AG09319 (cell line): ENCODE results near the gene GABRP.

Source experiments
- DNase-seq: peaks from one replicate; pipeline ENCODE4 v3.0.0-alpha.2; 2010; ENCODE audit warnings: low read depth; ENCODE audit errors: extremely low read depth
- CTCF ChIP-seq: IDR thresholded peaks from 2 replicates; pipeline ENCODE4 v1.5.1; 2011; ENCODE audit warnings: low read depth, mild to moderate bottlenecking, inconsistent platforms, low read length, moderate library complexity

The GABRP gene

DNA sequence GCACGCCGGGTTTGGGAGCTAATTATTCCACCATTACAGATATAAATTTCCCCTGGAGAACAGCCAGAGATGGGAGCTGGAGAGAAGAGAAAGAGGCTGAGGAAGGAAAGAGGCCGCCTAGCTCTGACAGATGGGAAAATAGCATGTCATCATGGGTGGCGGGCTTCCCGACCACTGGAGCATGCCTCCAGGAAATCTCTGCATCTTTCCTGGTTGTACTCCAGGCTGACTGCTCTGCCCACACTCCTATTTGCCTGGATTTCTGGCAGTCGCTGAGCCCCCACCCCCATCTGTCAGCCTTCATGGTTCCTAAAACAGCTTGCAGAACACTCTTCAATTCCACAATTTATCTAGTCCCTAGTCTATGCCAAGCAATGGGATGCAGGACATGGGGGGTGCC is 14.3 kb upstream of the GABRP start:
- no peak for DNase-seq
- no peak for TF ChIP-seq CTCF

DNA sequence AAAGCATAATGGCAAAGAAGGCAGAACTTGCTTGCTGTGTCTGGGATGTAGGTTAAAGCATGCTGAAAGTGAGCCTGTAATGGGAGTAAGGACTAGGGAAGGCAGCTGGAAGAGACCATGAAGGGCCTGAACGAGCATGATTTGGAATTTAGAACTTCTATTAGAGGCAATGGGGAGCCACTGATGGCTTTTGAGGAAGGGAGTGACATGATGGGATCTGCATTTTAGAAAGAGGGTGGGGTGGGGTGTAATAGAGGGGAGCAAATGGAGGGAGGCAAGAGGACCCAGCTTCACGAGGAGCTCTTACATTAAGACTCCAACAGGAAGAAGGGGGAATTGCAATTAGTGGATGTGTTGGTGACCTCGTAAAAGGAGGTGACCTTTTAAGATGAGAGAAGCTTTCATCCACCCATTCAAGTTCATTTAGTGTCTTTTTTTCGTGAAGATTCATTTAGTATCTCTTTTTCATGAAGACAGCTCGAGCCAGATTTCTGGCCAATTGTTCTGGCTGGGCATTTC is 13.6 kb upstream of the GABRP start:
- TF ChIP-seq CTCF = no peak
- DNase-seq = no peak

- no peak for DNase-seq
- TF ChIP-seq CTCF = no peak
Measured at GRCh38 chr5:170771496-170771895, 12.0 kb upstream of the GABRP start.

- no peak for DNase-seq
- TF ChIP-seq CTCF = no peak
Measured at GRCh38 chr5:170773024-170773985, 10.2 kb upstream of the GABRP start.

DNA sequence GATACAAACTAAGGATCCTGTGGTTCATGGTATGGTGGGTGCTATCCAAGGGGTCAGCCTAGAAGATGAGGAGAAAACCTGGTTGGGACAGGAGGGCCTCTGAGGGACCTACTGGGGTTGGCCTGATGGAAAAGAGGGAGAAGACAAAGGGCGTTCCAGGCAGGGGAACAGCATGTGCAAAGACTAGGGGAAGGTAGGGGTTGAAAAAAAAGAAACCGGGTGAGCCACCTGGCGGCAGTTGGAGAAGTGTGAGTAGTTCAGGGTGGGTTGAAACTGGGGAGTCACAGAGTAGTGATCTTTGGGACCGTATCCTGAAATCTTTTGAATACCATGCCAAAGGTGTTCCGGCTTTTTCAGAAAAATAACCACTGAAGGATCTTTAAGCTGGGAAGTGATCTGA is 8.7 kb upstream of the GABRP start:
- DNase-seq = no peak
- no peak for TF ChIP-seq CTCF

DNA sequence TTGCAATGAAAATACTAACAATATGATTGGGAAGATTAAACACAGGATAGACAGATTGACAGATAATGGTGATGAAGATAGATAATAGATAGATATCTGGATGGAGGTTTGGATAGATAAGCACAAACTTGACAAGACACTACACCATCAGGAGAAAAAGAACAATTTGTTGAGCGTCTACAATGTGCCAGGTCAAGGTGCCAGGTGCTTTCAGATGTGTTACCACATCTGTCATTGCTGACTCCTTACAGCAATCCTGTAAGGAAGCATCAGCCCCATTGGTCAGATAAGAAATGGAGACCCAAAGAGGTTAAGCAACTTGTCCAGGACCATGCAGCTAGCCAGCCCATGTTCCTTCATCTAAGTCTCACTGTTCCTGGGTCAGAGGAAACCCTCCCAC is 1.6 kb upstream of the GABRP start:
- DNase-seq = no peak
- no peak for TF ChIP-seq CTCF

DNA sequence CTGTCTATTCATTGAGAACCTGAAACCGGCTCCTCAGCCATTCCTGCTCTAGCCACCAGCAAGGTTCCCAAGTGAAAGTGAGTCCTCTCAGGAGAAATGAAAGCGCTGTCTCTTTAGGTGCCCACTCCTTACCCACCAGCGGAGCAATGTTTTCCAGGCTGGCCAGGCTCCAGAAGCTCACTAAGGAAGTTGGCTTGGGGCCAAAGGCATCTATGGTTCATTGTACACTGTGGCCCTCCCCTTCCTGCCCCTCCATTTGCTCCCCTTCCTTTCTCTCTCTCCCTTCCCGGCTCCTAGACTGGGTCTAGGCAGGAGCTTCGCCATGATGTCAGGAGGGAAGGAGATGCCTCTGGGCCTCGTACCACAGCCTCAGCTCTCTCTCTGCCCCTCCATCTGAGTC is 1.1 kb upstream of the GABRP start:
- DNase-seq = no peak
- no peak for TF ChIP-seq CTCF
